ENCODE data around the gene APEH. TPM values are rescaled to one million over a fixed set of nuclear protein-coding genes. Genes with fewer than 3 reads are reported as not detected.

APEH gene
- total and polyA plus RNA-seq, 2 of the 13 experiments (the other 11 are each of a cell fraction or from before 2014, with no cell fraction given) = 116 to 130 TPM

- TF ChIP-seq CREM (IDR thresholded peaks at IDR 0.05) (peak; percentile 34; the same call in 1 of the 2 replicates), CREM (CRISPR knock-in tag; IDR thresholded peaks at IDR 0.05) (no peak), ZNF678 (CRISPR knock-in tag; IDR thresholded peaks at IDR 0.05) (no peak), TAF15 (IDR thresholded peaks at IDR 0.05; ENCODE audit: low read depth, low read length, poor library complexity, severe bottlenecking) (no peak), FOXP4 (CRISPR knock-in tag; IDR thresholded peaks at IDR 0.05) (peak; percentile 83), SP140L (CRISPR knock-in tag; IDR thresholded peaks at IDR 0.05; ENCODE audit: borderline replicate concordance) (no peak), MAFG (CRISPR knock-in tag; IDR thresholded peaks at IDR 0.05) (no peak), MAZ (IDR thresholded peaks at IDR 0.05; ENCODE audit: borderline replicate concordance, low read depth, low read length) (no peak), MAZ (CRISPR knock-in tag; IDR thresholded peaks at IDR 0.05; ENCODE audit: low read depth) (peak; percentile 65), GPN1 (CRISPR knock-in tag; IDR thresholded peaks at IDR 0.05; ENCODE audit: borderline replicate concordance) (no peak), ZNF878 (CRISPR knock-in tag; IDR thresholded peaks at IDR 0.05) (peak; percentile 39; the same call in 1 of the 2 replicates), ZNF44 (CRISPR knock-in tag; IDR thresholded peaks at IDR 0.05) (no peak), DMAP1 (CRISPR knock-in tag; IDR thresholded peaks at IDR 0.05) (0 out of 2 replicates have a peak, but pooled peaks have one; percentile 31), AHR (CRISPR knock-in tag; IDR thresholded peaks at IDR 0.05) (no peak), FOXA1 (IDR thresholded peaks at IDR 0.05) (no peak), FOXA1 (CRISPR knock-in tag; IDR thresholded peaks at IDR 0.05) (peak; percentile 94), HIVEP1 (CRISPR knock-in tag; IDR thresholded peaks at IDR 0.05) (0 out of 2 replicates have a peak, but pooled peaks have one; percentile 78), ZNF879 (CRISPR knock-in tag; IDR thresholded peaks at IDR 0.05) (no peak), KAT8 (CRISPR knock-in tag; IDR thresholded peaks at IDR 0.05) (peak; percentile 70), MEF2D (CRISPR knock-in tag; IDR thresholded peaks at IDR 0.05) (peak; percentile 41; the same call in 1 of the 2 replicates), ZNF350 (CRISPR knock-in tag; IDR thresholded peaks at IDR 0.05; ENCODE audit: borderline replicate concordance, low read depth) (peak; percentile 84), ZNF354B (CRISPR knock-in tag; IDR thresholded peaks at IDR 0.05) (no peak), ZMAT5 (CRISPR knock-in tag; IDR thresholded peaks at IDR 0.05; ENCODE audit: borderline replicate concordance, low read depth) (no peak), KDM5A (IDR thresholded peaks at IDR 0.05; ENCODE audit: borderline replicate concordance, low read length) (no peak), MAX (IDR thresholded peaks at IDR 0.05) (no peak), ZFX (CRISPR knock-in tag; IDR thresholded peaks at IDR 0.05; ENCODE audit: low read depth) (peak; percentile 70), MXD4 (CRISPR knock-in tag; IDR thresholded peaks at IDR 0.05) (0 out of 2 replicates have a peak, but pooled peaks have one; percentile 56), SKIL (CRISPR knock-in tag; IDR thresholded peaks at IDR 0.05; ENCODE audit: borderline replicate concordance) (peak; percentile 58; the same call in 1 of the 2 replicates), ZFYVE20 (CRISPR knock-in tag; IDR thresholded peaks at IDR 0.05; ENCODE audit: borderline replicate concordance, low read depth) (no peak), HNF4A (CRISPR knock-in tag; IDR thresholded peaks at IDR 0.05) (peak; percentile 83)
Observed at GRCh38 chr3:49668414-49668797, 5.7 kb upstream of the APEH start (continued).
